GM18517 (cell line): Measurements from ENCODE around the gene SPI1.
"Not testable (repeated sequence)": the region's sequence is repeated elsewhere in the genome, so short reads cannot be mapped to it uniquely, and the experiment has no call there.

Experiments used
- ATAC-seq: cut with Tn5 transposase; IDR thresholded peaks from one replicate; pipeline ENCODE4 v1.9.1; 2021; ENCODE audit warnings: mild to moderate bottlenecking, moderate library complexity; ENCODE audit not compliant: unreplicated experiment

Gene SPI1

DNA sequence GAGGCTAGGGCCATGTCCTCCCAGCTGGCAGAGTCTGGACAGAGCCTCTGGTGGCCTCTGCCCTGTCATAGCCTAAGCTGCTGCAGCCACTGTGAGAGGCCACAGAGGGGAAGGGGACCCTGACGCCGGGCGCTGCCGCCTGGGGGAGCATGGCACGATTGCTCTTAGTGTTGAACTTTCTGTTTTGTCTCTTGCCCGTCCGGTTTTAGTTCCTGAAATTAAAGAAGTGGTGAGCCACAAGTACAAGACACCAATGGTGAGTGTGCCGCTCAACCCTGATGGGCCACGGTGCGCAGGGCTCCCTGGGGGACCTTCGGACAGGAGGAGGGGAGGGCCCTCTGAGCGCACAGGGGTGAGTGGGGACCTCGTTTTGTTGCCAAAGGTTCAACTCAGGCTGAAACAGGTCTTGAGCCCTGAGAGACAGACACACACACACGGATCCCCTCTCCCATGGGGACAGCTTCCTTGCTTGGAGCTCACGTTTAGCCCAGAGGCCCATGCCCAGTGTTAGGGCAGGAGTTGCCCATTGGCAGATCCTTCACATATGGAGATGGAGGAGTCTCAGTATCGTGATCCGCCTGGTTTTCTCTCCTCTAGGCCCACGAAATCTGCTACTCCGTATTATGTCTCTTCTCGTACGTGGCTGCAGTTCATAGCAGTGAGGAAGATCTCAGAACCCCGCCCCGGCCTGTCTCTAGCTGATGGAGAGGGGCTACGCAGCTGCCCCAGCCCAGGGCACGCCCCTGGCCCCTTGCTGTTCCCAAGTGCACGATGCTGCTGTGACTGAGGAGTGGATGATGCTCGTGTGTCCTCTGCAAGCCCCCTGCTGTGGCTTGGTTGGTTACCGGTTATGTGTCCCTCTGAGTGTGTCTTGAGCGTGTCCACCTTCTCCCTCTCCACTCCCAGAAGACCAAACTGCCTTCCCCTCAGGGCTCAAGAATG lies 49.6 kb downstream of the SPI1 start:
- no peak for ATAC-seq

DNA sequence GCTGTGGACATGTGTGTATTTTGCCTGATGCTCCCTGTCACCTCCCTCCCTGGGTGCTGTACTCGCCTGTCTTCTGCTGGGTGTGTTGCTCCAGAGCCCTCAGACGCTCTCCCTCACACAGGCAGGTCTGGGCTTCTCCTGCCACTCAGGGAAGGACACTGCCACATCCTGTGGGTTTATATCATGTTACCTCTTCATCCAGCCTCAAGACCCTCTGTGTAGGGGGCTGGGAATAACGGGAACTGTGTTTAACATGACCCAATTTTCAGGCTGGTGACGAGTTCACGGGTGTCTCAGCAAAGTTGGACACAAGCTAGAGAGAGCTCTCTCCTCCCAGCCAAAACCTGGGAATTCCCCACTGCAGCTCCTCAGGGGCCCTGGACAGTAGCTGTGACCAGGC lies 50.4 kb downstream of the SPI1 start:
- no peak for ATAC-seq

- ATAC-seq: no peak
These were observed 51.3 kb downstream of the SPI1 start for GRCh38 chr11:47327025-47327424.

DNA sequence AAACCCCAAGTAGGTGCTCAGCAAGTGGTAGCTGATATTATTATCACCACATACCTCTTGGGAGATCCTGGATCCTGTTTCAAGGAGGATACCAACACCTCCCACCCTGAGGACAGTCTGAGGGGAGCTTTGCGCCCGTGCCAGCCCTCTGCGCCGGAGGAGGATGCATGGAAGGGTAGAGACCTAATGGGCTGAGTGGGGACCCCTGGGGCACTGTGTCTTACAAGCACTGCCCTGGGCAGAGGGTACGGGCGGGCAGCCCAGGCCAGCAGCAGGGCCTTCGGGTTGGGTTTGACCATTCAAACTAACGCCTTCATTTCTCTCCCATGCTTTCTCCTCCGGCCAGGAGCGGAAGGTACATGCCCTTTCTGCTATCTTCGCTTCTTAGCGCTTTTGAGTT lies 52.1 kb downstream of the SPI1 start:
- no peak for ATAC-seq

- ATAC-seq: no peak
These were observed 52.9 kb downstream of the SPI1 start for GRCh38 chr11:47325271-47326041.

DNA sequence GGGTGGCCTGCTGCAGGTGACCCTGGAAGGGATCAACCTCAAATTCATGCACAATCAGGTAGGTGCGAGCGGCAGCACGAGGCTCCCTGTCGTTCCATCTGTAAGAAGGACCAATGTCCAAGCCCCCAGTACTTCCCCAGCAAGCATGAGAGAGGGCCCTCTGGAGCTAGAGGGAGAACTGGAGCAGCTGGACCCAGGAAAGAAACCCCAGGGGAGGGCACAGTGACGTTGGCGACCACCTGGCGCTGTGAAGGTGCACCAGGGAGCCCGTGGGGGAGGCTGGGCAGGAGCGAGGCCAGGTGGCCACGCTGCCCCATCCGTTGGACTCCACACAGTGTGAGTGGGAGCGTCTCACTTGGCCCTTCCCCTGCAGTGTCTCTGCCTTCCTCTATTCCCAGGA lies 53.8 kb downstream of the SPI1 start:
- no peak for ATAC-seq

- ATAC-seq: no peak
These were observed 60.2 kb downstream of the SPI1 start for GRCh38 chr11:47318166-47318565.

GRCh38 chr11:47317064-47317828 lies 61.1 kb downstream of the SPI1 start:
- no peak for ATAC-seq

- not testable (repeated sequence) for ATAC-seq
These were observed 61.8 kb downstream of the SPI1 start for GRCh38 chr11:47316501-47316900.

DNA sequence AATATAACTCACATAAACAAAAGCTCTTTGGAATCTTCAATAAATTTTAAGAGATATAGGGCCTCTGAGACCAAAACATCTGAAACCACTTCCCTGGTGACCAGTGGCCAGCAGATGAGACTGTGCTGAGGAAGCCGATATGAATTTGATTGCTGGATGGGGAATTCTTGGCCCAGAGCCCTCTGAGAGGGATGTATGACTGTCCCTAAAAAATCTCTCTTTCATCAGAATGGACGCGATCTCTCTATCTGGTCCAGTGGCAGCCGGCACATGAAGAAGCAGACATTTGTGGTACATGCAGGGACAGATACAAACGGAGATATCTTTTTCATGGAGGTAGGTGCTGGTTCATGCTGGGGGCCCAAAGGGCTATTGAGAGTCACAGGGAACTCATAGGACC lies 63.4 kb downstream of the SPI1 start:
- no peak for ATAC-seq

DNA sequence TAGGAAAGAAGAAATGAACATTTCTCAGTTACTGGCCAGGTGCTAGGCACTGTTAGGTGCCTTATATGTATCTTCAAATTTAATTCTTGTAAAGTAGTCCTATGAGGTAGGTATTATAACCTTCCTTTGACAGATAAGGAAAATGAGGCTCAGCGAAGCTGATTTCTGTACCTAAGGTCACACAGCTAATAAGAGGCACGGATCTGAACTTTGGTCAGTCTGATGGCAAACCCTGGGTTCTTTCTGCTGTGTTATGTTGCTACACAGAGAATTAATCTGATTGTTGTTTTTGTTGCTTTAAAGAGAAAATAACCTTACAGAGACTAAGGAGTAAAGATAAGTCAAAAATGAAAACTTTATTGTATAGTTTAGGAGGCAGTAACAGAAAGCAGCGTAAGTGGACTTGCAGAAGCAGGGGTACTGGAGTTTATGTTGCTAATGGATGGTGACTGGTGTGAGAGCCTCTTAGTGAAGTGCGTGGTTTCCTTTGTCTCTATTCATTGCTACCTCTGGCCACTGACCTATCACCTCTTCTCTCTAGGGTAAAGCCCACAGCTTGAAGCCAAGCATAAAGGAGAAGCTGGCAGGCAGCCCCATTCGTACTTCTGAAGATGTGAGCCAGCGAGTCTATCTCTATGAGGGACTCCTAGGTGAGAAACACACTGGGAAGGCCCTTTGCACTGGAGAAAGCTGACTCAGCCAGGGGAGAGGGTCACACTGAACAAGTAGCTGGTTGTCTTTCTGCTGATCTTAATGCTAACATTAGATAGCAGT lies 70.1 kb downstream of the SPI1 start:
- ATAC-seq: no peak

DNA sequence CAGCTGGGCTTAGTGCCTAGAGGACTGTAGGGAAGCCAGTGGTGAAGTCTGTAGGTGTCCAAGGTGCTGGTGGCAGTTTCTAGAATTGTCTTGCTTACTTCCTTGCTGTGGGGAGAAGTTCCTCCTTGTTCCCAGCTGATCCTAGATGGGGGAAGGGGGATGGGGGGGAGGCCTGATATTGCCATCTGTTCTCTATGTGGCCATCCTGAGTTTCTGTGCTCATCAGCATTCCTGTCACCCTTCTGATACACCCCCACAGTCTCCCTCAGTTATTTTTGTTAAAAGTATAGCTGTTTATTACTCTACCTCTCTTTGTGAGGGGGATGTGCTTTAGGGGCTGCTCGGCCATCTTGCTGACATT lies 71.9 kb downstream of the SPI1 start:
- no peak for ATAC-seq

- ATAC-seq: no peak
These were observed 72.4 kb downstream of the SPI1 start for GRCh38 chr11:47305734-47306483.
